Measurements from ENCODE around the gene RGP1.

The RGP1 gene

DNA sequence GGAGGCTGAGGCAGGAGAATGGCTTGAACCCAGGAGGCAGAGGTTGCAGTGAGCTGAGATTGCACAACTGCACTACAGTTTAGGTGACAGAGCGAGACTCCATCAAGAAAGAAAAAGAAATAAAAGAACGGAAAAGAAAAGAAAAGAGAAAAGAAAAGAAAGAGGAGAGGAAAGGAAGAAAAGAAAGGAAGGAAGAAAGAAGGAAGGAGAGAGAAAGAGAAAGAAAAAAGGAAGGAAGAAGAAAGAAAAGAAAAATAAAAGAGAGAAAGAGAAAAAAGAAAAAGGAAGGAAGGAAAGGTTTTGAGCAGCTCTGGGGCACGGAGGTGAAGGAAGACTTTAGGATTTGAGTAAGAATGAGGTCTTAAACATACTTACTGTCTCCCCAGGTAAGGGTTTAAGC lies 35.5 kb upstream of the RGP1 start:
- H3K4me3 ChIP-seq (ENCODE audit: low read depth, low read length), result no peak overlapping the region
- TF ChIP-seq, protein P1, sequence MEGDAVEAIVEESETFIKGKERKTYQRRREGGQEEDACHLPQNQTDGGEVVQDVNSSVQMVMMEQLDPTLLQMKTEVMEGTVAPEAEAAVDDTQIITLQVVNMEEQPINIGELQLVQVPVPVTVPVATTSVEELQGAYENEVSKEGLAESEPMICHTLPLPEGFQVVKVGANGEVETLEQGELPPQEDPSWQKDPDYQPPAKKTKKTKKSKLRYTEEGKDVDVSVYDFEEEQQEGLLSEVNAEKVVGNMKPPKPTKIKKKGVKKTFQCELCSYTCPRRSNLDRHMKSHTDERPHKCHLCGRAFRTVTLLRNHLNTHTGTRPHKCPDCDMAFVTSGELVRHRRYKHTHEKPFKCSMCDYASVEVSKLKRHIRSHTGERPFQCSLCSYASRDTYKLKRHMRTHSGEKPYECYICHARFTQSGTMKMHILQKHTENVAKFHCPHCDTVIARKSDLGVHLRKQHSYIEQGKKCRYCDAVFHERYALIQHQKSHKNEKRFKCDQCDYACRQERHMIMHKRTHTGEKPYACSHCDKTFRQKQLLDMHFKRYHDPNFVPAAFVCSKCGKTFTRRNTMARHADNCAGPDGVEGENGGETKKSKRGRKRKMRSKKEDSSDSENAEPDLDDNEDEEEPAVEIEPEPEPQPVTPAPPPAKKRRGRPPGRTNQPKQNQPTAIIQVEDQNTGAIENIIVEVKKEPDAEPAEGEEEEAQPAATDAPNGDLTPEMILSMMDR (IDR thresholded peaks at IDR 0.05; ENCODE audit: borderline replicate concordance, insufficient read depth, low read depth, low read length), result no peak

DNA sequence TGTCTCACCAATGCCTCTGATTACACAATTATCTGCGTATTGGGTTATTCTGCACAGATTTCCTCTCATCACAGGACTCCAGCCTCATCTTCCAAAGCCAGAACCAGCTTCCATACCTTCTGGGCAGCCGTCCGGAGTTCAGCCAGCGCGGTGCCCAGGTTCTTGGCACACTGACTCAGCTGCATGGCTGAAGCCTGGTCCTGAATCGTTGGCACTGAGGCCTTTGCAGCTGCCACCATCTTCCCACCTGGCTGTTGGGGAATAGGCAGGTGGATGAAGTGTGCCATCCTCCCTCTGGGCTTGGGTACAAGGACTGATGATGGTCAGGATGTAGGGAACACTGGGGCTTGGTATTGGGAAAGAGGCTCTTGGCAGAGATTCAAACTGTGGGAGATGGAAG lies 35.0 kb upstream of the RGP1 start:
- TF ChIP-seq, protein P1 (IDR thresholded peaks at IDR 0.05; ENCODE audit: borderline replicate concordance, insufficient read depth, low read depth, low read length), result no peak
- H3K4me3 ChIP-seq (ENCODE audit: low read depth, low read length), result no peak overlapping the region

DNA sequence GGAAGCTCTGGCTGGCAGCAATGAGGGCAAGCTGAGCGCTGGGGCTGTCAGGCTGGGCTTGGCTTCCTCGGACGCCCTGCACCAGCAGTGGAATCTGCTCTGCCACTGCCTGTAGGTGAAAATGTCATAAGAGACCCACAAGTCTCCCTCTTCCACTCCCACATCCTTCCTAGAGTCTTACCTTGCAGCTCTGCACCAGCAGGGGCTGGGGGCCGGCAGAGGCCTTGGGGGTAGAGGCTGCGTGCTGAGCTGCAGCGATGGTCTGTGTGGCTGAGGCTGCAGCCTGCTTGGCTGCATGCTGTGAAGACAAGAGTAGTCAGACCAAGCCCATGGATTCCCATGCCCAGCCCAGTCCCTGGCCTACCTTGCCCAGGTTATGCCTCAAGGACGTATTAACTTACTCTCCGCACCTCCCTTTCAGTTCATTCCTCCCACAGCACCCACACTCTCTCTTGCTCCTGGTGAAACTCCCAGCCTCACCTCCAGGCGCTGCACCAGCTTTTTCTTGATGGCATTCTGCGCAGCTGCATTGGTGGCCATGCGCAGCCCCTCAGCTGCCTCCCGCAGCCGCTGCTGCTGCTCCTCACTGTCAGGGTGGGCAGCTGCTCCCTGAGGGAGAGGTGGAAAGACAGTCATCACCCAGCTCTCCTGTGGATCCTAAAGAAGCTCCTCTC lies 34.4 kb upstream of the RGP1 start:
- no peak overlapping the region for H3K4me3 ChIP-seq (ENCODE audit: low read depth, low read length)
- TF ChIP-seq, protein P1 (IDR thresholded peaks at IDR 0.05; ENCODE audit: borderline replicate concordance, insufficient read depth, low read depth, low read length), result no peak

DNA sequence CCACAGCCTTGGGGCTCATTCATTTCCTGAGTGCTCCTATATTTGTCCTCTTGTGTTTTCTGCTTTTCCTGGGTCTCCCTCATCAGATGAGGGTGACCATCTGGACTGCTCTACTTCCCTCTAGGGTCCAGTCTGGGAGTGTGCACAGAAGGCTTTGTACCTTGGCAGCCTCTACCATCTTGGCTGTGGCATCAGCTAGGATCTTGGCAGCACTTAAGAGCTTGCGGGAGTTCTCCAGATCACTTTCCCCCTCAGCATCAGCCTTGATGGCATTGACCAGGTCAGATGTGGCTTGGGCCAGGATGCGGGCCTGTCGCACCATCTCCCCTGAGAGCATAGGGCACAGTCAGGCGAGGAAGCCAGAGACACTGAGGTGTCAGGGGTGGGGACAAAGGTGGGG lies 32.9 kb upstream of the RGP1 start:
- H3K4me3 ChIP-seq (ENCODE audit: low read depth, low read length), result no peak overlapping the region
- TF ChIP-seq, protein P1 (IDR thresholded peaks at IDR 0.05; ENCODE audit: borderline replicate concordance, insufficient read depth, low read depth, low read length), result no peak

DNA sequence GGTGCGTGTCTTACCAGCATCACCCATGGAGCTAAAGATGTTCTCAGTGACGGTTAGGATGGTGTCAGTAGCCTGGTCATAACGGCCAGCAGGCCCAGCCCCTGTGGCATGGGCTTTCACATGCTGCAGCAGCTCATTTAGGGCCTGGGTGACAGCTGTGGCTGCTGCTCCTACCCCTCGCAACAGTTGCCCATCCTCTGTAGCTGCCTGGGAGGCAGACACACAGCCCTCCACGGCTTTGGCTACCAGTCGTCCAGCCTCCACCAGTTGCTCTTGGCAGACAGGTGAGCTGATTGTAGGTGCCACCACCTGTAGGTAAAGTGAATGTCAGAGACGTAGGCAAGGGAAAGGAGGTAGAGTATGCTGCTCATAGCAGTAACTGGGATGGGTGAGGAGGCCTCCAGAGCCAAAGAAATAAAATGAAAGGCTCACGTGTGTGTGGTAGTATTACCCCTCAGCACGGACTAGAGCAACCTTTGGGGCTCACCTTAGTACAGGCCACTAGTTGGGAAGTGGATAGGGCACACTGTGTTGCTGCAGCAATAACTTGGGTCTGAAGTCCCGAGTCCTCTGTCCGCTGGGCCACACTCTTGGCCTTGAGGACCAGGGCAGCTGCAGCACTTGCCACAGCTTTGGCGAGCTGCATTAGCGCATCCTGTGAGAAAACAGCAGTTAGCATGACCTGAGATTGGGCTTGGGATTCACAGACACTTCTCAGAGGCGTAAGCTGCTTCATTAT lies 31.8 kb upstream of the RGP1 start:
- TF ChIP-seq, protein P1 (IDR thresholded peaks at IDR 0.05; ENCODE audit: borderline replicate concordance, insufficient read depth, low read depth, low read length), result no peak
- H3K4me3 ChIP-seq (ENCODE audit: low read depth, low read length), result no peak overlapping the region

DNA sequence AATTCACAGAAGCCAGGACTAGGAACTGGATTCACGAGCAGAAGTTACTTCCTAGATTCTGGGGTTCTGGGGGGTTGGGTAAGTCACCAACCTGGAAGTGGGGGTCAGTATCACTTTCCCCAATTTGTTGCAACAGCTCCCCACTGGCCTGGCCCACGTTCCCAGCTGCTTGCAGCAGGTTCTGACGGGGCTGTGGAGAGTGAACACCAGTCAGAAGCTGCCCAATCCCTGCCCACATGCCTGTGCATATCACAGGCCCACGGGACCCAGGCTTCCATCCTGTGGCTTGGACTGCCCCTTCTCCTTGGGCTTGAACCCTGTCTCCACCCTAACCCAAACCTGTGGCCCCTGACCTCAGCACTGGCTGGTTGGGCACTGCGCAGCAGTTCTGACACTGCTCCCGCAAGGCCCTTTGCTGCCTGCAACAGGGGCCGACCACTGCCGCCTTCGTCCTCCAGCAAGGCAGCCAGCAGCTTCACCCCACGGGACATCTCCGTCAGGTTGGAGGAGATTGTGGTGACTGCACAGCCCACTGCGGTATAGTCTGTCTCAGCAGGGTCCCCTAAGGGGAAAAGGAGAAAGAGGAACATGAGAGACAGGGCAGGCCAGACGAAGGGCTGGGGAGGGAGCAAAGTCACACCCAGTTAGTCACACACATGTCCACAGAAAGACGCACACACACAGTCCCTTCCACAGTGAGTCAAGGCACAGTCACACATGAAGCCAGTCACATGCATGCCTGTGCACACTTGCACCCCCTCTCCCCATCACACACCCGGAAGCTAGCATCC lies 30.2 kb upstream of the RGP1 start:
- TF ChIP-seq, protein P1 (IDR thresholded peaks at IDR 0.05; ENCODE audit: borderline replicate concordance, insufficient read depth, low read depth, low read length), result no peak
- no peak overlapping the region for H3K4me3 ChIP-seq (ENCODE audit: low read depth, low read length)

Measured in GM12875 (cell line).